K562 (cell line): ENCODE data around the gene TTC27.

Experiments
- ZNF584 ChIP-seq: fragments of 200-800 bp; sonication (Bioruptor generic); IDR thresholded peaks from 2 replicates; pipeline ENCODE4 v1.6.1; 2016; ENCODE audit warnings: low read depth, mild to moderate bottlenecking, missing genetic modification characterization, missing compliant biosample characterization
- TF ChIP-seq, protein P1 (sequence below), 3 experiments: IDR thresholded peaks in 2 of 3; conservative IDR thresholded peaks in 1 of 3; 2 replicates each; pipeline ENCODE4 v1.5.1; 2011 to 2012; ENCODE audit warnings: low read length in 3 of 3, mild to moderate bottlenecking in 3 of 3, control low read depth in 2 of 3, improper control_type of control experiment in 1 of 3, inconsistent platforms in 1 of 3, low read depth in 1 of 3, mixed read lengths in 1 of 3, moderate library complexity in 1 of 3; ENCODE audit not compliant: insufficient read depth in 2 of 3

DNA sequence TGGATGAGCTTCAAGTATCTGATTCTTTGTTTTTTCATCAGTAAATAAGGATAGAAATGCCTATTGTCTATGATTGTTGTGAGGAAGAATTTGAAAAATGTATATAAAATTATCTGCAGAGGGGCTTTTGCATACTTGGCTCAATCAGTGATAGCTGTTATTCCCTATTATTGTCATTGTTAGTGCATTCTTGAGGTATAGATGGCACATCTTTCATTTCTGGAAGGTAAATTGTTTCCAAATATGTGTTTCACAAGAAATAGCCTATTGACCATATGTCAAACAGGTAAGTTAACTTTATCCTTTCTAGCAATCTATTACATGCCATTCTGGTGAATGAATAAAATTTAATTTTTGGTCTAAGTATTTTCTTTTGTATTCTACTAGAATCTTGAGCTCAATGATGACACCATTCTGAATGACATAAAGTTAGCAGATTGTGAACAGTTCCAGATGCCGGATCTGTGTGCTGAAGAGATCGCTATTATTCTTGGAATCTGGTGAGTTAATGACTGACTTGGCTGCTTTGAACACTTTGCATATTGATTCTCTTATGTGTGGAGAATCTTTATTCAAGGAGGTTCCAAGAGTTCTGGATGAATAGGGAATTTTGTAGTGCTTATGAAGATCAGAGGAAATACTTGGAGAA, 44.2 kb downstream of the TTC27 start:
- TF ChIP-seq, protein P1, sequence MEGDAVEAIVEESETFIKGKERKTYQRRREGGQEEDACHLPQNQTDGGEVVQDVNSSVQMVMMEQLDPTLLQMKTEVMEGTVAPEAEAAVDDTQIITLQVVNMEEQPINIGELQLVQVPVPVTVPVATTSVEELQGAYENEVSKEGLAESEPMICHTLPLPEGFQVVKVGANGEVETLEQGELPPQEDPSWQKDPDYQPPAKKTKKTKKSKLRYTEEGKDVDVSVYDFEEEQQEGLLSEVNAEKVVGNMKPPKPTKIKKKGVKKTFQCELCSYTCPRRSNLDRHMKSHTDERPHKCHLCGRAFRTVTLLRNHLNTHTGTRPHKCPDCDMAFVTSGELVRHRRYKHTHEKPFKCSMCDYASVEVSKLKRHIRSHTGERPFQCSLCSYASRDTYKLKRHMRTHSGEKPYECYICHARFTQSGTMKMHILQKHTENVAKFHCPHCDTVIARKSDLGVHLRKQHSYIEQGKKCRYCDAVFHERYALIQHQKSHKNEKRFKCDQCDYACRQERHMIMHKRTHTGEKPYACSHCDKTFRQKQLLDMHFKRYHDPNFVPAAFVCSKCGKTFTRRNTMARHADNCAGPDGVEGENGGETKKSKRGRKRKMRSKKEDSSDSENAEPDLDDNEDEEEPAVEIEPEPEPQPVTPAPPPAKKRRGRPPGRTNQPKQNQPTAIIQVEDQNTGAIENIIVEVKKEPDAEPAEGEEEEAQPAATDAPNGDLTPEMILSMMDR (IDR thresholded peaks at IDR 0.05 in 2 of 3, conservative IDR thresholded peaks at IDR 0.05 in 1 of 3; ENCODE audit: insufficient read depth in 2 of 3, low read depth in 1 of 3, low read length in 3 of 3), result no peak
- TF ChIP-seq ZNF584, result no peak
